Thoracic aorta (tissue), 2 donors: ENCODE results near the gene NUDT10. TPM values are rescaled to one million over a fixed set of nuclear protein-coding genes. Genes with fewer than 3 reads are reported as not detected.
"Not testable (repeated sequence)": the region's sequence is repeated elsewhere in the genome, so short reads cannot be mapped to it uniquely, and the experiment has no call there.

ENCODE experiments used
- ATAC-seq: fragments of 150-250 bp; one replicate; pipeline ENCODE4 v1.8.0; 2017; ENCODE audit warnings: low read depth; ENCODE audit not compliant: insufficient number of reproducible peaks, low FRiP score
- DNase-seq: peaks from one replicate; pipeline ENCODE4 v3.0.0-alpha.2; 2020; ENCODE audit warnings: low spot score
- H3K27ac ChIP-seq, 2 donors: fragments of 200-600 bp; sonication (generic); 1 replicate in 1 of 2; 2 replicates in 1 of 2; pipeline ENCODE4 v1.5.1; 2016; ENCODE audit warnings: mild to moderate bottlenecking in 2 of 2, moderate library complexity in 2 of 2
- H3K27me3 ChIP-seq: fragments of 200-600 bp; sonication (generic); replicated peaks from 2 replicates; pipeline ENCODE4 v1.6.0; 2016; ENCODE audit warnings: mild to moderate bottlenecking; ENCODE audit not compliant: insufficient read depth
- H3K36me3 ChIP-seq: fragments of 200-600 bp; sonication (generic); one replicate; pipeline ENCODE4 v1.5.1; 2016
- H3K4me1 ChIP-seq, 2 donors: fragments of 200-600 bp; sonication (generic); 1 replicate in 1 of 2; 2 replicates in 1 of 2; pipeline versions ENCODE4 v1.5.1 to v1.6.0; 2016; ENCODE audit warnings: low read depth in 2 of 2, mild to moderate bottlenecking in 1 of 2; ENCODE audit not compliant: control insufficient read depth in 1 of 2
- H3K4me3 ChIP-seq: fragments of 200-600 bp; sonication (generic); 2 replicates; pipeline ENCODE4 v1.5.1; 2016; ENCODE audit warnings: mild to moderate bottlenecking
- H3K9me3 ChIP-seq: fragments of 200-600 bp; sonication (generic); 2 replicates; pipeline ENCODE4 v1.5.1; 2016
- CTCF ChIP-seq: fragments of 200-600 bp; sonication (generic); IDR thresholded peaks from one replicate; pipeline ENCODE4 v1.5.1; 2019; ENCODE audit warnings: antibody characterized with exemption
- total RNA-seq, 2 donors: library from RNA; depleted of rRNA; stranded (reverse); fragments of >200 nt; gene quantifications; one replicate each; pipeline versions ENCODE4 v1.1.0 to v1.2.3, GENCODE V29; 2016

Gene NUDT10
- total RNA-seq: 1 to 10 TPM in 1 of 2 donors, under 1 TPM in 1; 0.41 to 3.8 TPM

GRCh38 chrX:51332188-51332942 is at the start of gene NUDT10:
NUDT10 (plus strand) TSS chrX:51332822; CDS start chrX:51332966, 144 bp downstream.
- peak within 1 kb of the TSS in 1 of 2 donors; percentile 38 for H3K27ac ChIP-seq
- H3K4me1 ChIP-seq: no peaks in the 10 kb centered on the region
- DNase-seq: no peak
- H3K27me3 ChIP-seq: no peaks in the 10 kb centered on the region
- ATAC-seq: no peak
- H3K36me3 ChIP-seq: no peaks in the 10 kb centered on the region
- peak within 1 kb of the TSS; percentile 74 for H3K4me3 ChIP-seq
- no peak for TF ChIP-seq CTCF
- H3K9me3 ChIP-seq: no peaks in the 10 kb centered on the region

GRCh38 chrX:51292421-51292820 is 40.2 kb upstream of the NUDT10 start:
- Histone ChIP-seq H3K27me3 (no peaks in the 10 kb centered on the region), H3K27ac (no peak overlapping the region), H3K4me1 (no peaks in the 10 kb centered on the region), H3K9me3 (no peaks in the 10 kb centered on the region), H3K4me3 (no peak overlapping the region), H3K36me3 (no peaks in the 10 kb centered on the region)
- ATAC-seq: no peak
- DNase-seq: no peak
- no peak for TF ChIP-seq CTCF

GRCh38 chrX:51296138-51296537 is 36.5 kb upstream of the NUDT10 start:
- Histone ChIP-seq H3K36me3 (no peaks in the 10 kb centered on the region), H3K27ac (no peak overlapping the region), H3K27me3 (no peaks in the 10 kb centered on the region), H3K9me3 (no peaks in the 10 kb centered on the region), H3K4me3 (no peak overlapping the region), H3K4me1 (no peaks in the 10 kb centered on the region)
- TF ChIP-seq CTCF: no peak
- ATAC-seq (no peak), DNase-seq (no peak)

- Histone ChIP-seq H3K4me1 (no peaks in the 10 kb centered on the region), H3K27me3 (no peaks in the 10 kb centered on the region), H3K4me3 (no peak overlapping the region), H3K27ac (no peak overlapping the region), H3K36me3 (no peaks in the 10 kb centered on the region), H3K9me3 (no peaks in the 10 kb centered on the region)
- DNase-seq: no peak
- no peak for TF ChIP-seq CTCF
- no peak for ATAC-seq
These were observed 16.4 kb upstream of the NUDT10 start for GRCh38 chrX:51316271-51316670.

- H3K27me3 ChIP-seq, H3K4me1 ChIP-seq, H3K9me3 ChIP-seq, ATAC-seq, DNase-seq, H3K36me3 ChIP-seq: not testable (repeated sequence)
- peak overlapping the region in 1 of 2 donors; percentile 38 for H3K27ac ChIP-seq
- peak overlapping the region; percentile 74 for H3K4me3 ChIP-seq
These were observed 542 bp downstream of the NUDT10 start for GRCh38 chrX:51332943-51333785.
